MCF 10A (cell line): ENCODE data around the gene COL25A1. TPM values are rescaled to one million over a fixed set of nuclear protein-coding genes. Genes with fewer than 3 reads are reported as not detected.

Experiments used
- BruUV-seq: library from RNA; stranded (reverse); fragments of 400-500 nt; replicated peaks from 2 replicates; lab custom pipeline; 2021; lab: Mats Ljungman, UMichigan
- CTCF ChIA-PET: fragments of 300-600 bp; sonication (Branson Sonifier 250); formaldehyde crosslinking; extraction: SDS; loops from one replicate; lab custom pipeline; 2021; ENCODE audit warnings: antibody characterized with exemption, inconsistent platforms; lab: Yijun Ruan, JAX
- POLR2A ChIA-PET: fragments of 300-600, 350-650 bp; sonication (Branson Sonifier 250); formaldehyde crosslinking; extraction: SDS; loops from one replicate; lab custom pipeline; 2020; ENCODE audit warnings: antibody characterized with exemption, inconsistent platforms; lab: Yijun Ruan, JAX
- DNase-seq: peaks from one replicate; pipeline ENCODE4 v3.0.0-alpha.2; 2018; ENCODE audit not compliant: unreplicated experiment
- H3K27ac Mint-ChIP-seq: one replicate; pipeline ENCODE4 v1.8.0; 2022; ENCODE audit warnings: mild to moderate bottlenecking, low read depth, mixed read lengths; ENCODE audit not compliant: unreplicated experiment
- H3K27me3 Mint-ChIP-seq: one replicate; pipeline ENCODE4 v1.8.0; 2022; ENCODE audit warnings: mixed read lengths; ENCODE audit not compliant: insufficient read depth, unreplicated experiment
- H3K36me3 Mint-ChIP-seq: one replicate; pipeline ENCODE4 v1.8.0; 2022; ENCODE audit warnings: mild to moderate bottlenecking, moderate library complexity, mixed read lengths; ENCODE audit not compliant: insufficient read depth, unreplicated experiment
- H3K4me1 Mint-ChIP-seq: one replicate; pipeline ENCODE4 v1.8.0; 2022; ENCODE audit warnings: mixed read lengths; ENCODE audit not compliant: insufficient read depth, unreplicated experiment
- H3K4me3 Mint-ChIP-seq: one replicate; pipeline ENCODE4 v1.8.0; 2022; ENCODE audit warnings: mild to moderate bottlenecking, moderate library complexity, mixed read lengths; ENCODE audit not compliant: unreplicated experiment
- H3K9me3 Mint-ChIP-seq: one replicate; pipeline ENCODE4 v1.8.0; 2022; ENCODE audit warnings: mixed read lengths; ENCODE audit not compliant: unreplicated experiment
- CTCF ChIP-seq: fragments of 200-600 bp; IDR thresholded peaks from one replicate; pipeline ENCODE4 v1.8.0; 2022; ENCODE audit warnings: antibody characterized with exemption, mild to moderate bottlenecking; ENCODE audit not compliant: unreplicated experiment
- intact Hi-C: fragments of 100-400 bp; cut with micrococcal nuclease; formaldehyde crosslinking; loops from 2 replicates; pipeline ENCODE4 v1.14.1; 2022
- total RNA-seq: library from RNA; stranded (reverse); gene quantifications from 2 replicates; pipeline ENCODE4 v1.2.3, GENCODE V29; 2022

COL25A1 gene
- total RNA-seq, 1 experiment from 2014 or later: not detected

- ChIA-PET CTCF (no interaction called here), POLR2A (no interaction called here)
- intact Hi-C loops: no loop called here
- BruUV-seq: no TSS peak
- Mint-ChIP-seq H3K36me3 (no peaks in the 10 kb centered on the region), H3K4me3 (no peak overlapping the region), H3K27ac (no peak overlapping the region), H3K4me1 (no peaks in the 10 kb centered on the region), H3K27me3 (no peaks in the 10 kb centered on the region), H3K9me3 (no peaks in the 10 kb centered on the region)
- DNase-seq: no peak
- no peak for TF ChIP-seq CTCF
Measured at GRCh38 chr4:108959491-108959890, 343.0 kb downstream of the COL25A1 start.

- no peak for TF ChIP-seq CTCF
- CTCF ChIA-PET: no interaction called here
- Mint-ChIP-seq H3K4me3 (no peak overlapping the region), H3K4me1 (no peaks in the 10 kb centered on the region), H3K27ac (no peak overlapping the region), H3K9me3 (no peaks in the 10 kb centered on the region), H3K36me3 (no peaks in the 10 kb centered on the region), H3K27me3 (no peaks in the 10 kb centered on the region)
- POLR2A ChIA-PET: no interaction called here
- BruUV-seq: no TSS peak
- intact Hi-C loops: no loop called here
- DNase-seq: no peak
Measured at GRCh38 chr4:108954880-108955279, 347.6 kb downstream of the COL25A1 start.

- Mint-ChIP-seq H3K9me3 (no peaks in the 10 kb centered on the region), H3K27me3 (no peaks in the 10 kb centered on the region), H3K36me3 (no peaks in the 10 kb centered on the region), H3K4me3 (no peak overlapping the region), H3K27ac (no peak overlapping the region), H3K4me1 (no peaks in the 10 kb centered on the region)
- no TSS peak for BruUV-seq
- ChIA-PET CTCF (interaction anchor here (0.6 kb wide), 1 partner anchor 395 kb away, joined by 4 read pairs; no protein-coding TSS in a partner anchor), POLR2A (no interaction called here)
- intact Hi-C loops: no loop called here
- TF ChIP-seq CTCF: no peak
- no peak for DNase-seq
Measured at GRCh38 chr4:108953941-108954340, 348.5 kb downstream of the COL25A1 start.

GRCh38 chr4:108950158-108950915 lies 352.1 kb downstream of the COL25A1 start:
- intact Hi-C loops: no loop called here
- Mint-ChIP-seq H3K27me3 (no peaks in the 10 kb centered on the region), H3K36me3 (no peaks in the 10 kb centered on the region), H3K4me3 (no peak overlapping the region), H3K27ac (no peak overlapping the region), H3K4me1 (peaks cover 5% of the 10 kb centered on the region), H3K9me3 (no peaks in the 10 kb centered on the region)
- TF ChIP-seq CTCF: no peak
- ChIA-PET POLR2A (interaction anchor here (0.6 kb wide), 1 partner anchor 207 kb away, joined by 3 read pairs; no protein-coding TSS in a partner anchor), CTCF (no interaction called here)
- BruUV-seq: no TSS peak
- DNase-seq: no peak
